NCI-H187 (cell line): ENCODE results near the gene GEMIN7.

Experiments used
- DNase-seq, 2 experiments: peaks; one replicate each; lab custom pipeline; 2025; lab: John Stamatoyannopoulos, UW

The GEMIN7 gene

DNA sequence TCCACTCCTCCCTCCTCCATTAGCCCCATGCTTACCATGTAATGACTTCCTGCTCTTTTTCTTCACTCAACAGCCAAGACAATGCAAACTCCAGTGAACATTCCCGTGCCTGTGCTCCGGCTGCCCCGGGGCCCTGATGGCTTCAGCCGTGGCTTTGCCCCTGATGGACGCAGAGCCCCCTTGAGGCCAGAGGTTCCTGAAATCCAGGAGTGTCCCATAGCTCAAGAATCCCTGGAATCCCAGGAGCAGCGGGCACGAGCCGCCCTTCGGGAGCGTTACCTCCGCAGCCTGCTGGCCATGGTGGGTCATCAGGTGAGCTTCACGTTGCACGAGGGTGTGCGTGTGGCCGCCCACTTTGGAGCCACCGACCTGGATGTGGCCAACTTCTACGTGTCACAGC is 11.0 kb downstream of the GEMIN7 start:
- no peak for DNase-seq

DNA sequence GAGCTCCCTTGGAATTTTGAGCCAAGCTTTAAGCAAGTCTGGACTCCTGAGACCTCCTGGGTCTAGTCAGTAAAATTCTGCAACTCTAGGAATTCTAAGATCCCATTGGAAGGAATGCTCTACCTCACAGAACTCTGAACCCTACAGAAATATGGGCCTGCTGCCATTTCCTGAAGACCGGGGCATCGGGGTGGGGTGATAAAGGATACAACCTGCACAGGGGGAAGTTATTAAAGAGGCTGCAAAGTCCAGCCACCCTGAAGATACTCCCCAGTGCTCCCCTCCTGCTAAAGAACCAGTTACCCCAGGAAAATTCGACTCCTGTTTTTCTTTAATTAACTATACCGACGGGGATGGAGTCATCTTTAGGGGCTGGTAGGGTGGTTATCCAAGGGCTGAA is 11.5 kb downstream of the GEMIN7 start:
- no peak for DNase-seq

- DNase-seq = peak; percentile 98 to 99
These were observed 12.2 kb downstream of the GEMIN7 start for GRCh38 chr19:45091031-45091923.

- peak; percentile 94 for DNase-seq
These were observed 14.0 kb downstream of the GEMIN7 start, which contains the start of gene PPP1R37 for GRCh38 chr19:45092747-45093678. Gene PPP1R37 (plus strand): TSS chr19:45093179. CDS start chr19:45093326, 147 bp downstream.

DNA sequence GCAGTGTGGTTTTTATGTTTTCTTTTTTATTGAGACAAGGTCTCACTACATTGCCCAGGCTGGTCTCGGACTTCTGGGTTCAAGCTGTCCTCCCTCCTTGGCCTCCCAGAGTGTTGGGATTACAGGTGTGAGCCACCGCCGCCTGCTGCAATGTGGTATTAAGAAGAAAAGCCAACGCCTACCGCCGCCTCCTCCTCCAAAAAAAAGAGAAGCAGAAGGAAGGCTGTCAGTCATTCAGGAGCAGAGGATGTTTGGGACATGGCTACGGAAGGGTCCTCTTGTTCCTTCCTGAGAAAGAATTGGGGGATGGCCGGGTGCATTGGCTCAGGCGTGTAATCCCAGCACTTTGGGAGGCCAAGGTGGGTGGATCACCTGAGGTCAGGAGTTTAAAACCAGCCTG is 15.1 kb downstream of the GEMIN7 start:
- DNase-seq = no peak

DNA sequence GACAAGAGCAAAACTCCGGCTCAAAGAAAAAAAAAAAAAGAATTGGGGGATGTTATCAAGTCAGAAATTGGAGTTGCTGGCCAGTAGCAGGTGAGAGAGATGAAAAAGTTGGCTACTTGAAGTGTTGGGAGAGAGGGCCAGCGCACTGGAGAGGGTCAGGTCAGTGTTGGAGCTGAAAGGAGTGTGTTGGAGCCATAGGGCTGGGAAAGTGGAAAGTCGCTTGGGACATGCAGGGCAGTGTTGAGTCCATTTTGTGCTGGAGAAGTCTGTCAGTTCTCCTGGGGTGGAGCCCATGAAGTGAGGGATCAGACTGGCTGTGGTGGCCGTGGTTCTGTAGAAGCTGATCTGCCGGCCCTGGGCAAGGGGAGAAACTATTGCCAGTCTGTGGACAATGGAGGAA is 15.6 kb downstream of the GEMIN7 start:
- no peak for DNase-seq

- DNase-seq = no peak
These were observed 16.7 kb downstream of the GEMIN7 start for GRCh38 chr19:45095496-45096413.

DNA sequence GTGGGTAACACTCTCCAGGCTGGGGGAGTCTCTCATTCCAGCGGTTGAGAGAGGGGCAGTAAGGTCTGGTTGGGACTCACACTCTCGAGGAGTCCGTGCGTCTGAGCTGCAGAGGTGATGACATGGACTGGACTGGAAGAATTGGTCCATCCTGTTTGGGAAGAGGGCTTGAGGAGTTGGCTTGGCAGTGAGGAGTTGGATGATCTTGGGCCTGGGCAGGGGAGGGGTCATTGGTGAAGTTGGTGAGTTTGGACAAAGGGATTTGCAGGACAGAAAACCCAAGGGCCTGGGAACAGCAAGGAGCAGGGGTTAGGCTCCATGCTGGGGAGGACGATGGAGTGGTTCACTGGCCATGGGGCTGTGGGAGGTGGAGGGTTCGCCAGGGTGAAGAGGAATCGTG is 17.6 kb downstream of the GEMIN7 start:
- DNase-seq = no peak

DNA sequence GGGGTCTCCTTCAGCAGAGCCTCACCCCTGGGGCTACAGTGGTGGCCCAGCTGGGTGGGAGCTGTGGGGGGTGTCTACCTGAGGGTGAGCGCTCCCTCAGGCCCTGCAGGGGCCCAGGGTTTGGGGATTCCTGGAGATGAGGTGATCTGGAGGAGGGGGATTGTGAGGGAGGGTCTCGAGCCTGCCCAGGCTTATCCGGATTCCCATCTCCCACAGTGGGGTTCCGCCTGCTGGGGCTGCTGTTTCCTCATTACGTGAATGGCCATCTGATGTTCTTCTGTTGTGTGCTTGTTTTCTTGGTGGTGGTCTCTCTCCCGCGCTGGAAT is 18.4 kb downstream of the GEMIN7 start:
- DNase-seq = no peak

GRCh38 chr19:45097776-45098520 is 18.9 kb downstream of the GEMIN7 start:
- no peak for DNase-seq

DNA sequence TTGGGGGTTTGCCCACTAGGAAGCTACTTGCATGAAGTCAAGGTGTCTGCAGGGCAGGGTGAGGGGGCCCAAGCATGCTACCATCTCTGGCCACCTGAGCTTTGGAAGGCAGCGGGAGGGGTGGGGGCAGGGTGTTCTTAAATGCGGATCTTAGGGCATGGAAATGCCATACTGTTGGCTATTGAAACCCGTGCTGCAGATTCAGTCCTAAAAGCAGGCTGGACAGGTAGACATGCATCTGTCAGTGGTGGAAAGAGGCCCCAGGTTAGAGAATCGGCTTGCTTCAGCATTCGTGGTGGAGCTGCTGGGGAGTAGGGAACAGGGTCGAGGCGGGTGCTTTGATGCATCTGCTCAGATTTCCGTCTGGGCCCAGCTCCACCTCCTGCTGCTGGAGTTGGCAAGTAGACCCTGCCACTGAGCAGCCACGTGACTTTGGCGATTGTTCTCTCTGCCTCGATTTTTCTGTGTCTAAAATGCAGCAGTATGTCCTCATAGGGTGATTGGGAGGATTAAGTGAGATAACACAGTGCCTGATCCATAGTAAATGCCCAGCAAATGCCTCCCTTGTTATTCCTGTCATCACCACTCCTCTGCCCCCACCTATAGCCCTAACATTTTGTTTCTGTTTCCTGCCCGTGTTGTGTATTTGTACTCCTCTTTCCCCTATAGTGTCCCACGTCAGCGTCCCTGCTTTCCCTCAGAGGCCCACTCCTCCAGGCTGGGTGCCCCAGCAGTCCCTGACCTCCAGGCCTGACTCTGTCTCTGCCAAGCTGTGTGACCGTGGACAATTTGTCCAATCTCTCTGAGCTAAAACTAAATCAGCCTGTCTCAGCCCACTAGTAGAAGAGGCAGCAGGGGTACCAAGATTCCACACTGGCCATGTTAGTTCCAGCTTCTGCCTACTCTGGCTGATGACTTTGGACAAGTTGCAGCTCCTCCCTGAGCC is 19.7 kb downstream of the GEMIN7 start:
- no peak for DNase-seq

- DNase-seq = no peak
These were observed 20.6 kb downstream of the GEMIN7 start for GRCh38 chr19:45099467-45100191.

DNA sequence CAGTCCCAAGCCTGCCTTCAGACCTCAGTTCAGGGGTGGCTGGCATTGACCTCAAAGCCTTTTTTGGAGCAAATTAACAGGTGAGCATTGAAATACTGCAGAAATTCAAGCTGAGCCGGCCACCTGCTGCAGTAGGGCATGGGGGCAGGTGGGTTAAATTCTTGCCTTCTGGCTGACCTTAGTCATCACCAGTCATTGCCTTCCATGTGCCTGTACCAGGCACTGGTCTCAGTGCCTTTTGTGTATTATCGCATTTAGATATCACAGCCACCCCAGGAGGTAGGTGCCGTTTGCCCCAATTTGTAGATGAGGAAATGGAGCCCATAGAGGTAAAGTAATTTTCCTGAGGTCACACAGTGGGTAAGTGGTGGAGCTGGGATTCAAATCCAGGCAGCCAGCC is 21.1 kb downstream of the GEMIN7 start:
- DNase-seq = no peak

DNA sequence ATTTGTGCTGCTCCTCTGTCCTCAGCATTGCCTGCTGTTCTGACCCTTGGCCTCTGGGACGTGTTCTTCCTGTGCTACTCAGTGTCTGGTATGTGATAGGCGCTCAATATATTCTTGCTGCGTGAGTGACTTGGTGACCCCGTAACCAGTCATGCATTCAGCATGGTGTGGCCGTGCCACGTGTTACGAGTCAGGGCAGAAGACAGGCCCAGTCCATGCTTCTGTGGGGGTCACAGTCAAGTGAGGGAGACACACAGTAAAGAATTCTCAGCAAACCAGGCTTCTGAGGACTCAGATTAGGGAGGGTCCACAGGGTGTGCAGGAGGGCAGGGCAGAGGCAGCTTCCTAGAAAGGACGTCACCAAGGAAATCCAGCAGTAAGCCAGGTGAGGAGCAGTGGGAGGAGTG is 21.8 kb downstream of the GEMIN7 start:
- no peak for DNase-seq

- DNase-seq = no peak
These were observed 22.7 kb downstream of the GEMIN7 start for GRCh38 chr19:45101806-45102205.

- no peak for DNase-seq
These were observed 23.4 kb downstream of the GEMIN7 start for GRCh38 chr19:45102481-45102880.

DNA sequence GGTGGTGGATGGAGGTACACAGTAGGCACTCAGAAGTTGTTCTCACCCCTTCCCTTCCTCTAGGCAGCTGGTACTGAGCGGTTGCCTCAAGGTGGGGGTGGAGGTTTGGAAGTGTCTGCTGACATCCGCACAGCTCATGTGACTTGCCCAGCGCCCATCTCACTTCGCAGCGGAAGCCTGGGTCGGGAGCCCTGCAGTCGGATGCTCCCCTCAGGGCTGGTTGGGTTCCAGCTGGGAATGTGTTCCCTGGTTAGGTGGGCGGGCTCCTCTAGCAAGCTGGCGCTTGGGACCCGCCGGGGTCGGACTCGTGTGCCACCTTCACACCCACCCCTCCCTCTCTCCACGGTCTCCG is 24.1 kb downstream of the GEMIN7 start:
- DNase-seq = no peak

GRCh38 chr19:45103508-45104319 is 24.7 kb downstream of the GEMIN7 start:
- peak; percentile 84 to 89 for DNase-seq
